HG02759 (cell line): ENCODE results near the gene PAWR.
A peak's percentile ranks its signal among the peaks of the same experiment; 100 is the strongest.
"Not testable (repeated sequence)": the region's sequence is repeated elsewhere in the genome, so short reads cannot be mapped to it uniquely, and the experiment has no call there.

ENCODE experiments used
- ATAC-seq: cut with Tn5 transposase; IDR thresholded peaks from one replicate; pipeline ENCODE4 v1.9.1; 2021; ENCODE audit warnings: mild to moderate bottlenecking, moderate library complexity; ENCODE audit not compliant: unreplicated experiment

Gene PAWR

DNA sequence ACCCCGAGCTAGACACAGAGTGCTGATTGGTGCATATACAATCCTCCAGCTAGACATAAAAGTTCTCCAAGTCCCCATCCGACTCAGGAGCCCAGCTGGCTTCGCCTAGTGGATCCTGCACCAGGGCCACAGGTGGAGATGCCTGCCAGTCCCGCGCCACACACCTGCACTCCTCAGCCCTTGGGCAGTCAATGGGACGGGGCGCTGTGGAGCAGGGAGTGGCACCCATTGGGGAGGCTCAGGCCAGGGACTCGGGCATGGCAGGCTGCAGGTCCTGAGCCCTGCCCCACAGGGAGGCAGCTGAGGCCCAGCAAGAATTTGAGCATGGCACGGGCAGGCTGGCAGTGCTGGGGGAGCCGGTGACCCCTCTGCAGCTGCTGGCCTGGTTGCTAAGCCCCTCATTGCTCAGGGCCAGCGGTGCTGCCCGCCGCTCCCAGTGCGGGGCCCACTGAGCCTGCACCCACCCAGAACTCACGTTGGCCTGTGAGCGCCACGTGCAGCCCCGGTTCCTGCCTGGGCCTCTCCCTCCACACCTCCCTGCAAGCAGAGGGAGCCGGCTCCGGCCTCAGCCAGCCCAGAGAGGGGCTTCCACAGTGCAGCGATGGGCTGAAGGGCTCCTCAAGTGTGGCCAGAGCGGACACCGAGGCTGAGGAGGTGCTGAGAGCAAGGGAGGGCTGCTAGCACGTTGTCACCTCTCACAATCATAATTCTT, 136.7 kb downstream of the PAWR start:
- no peak for ATAC-seq

DNA sequence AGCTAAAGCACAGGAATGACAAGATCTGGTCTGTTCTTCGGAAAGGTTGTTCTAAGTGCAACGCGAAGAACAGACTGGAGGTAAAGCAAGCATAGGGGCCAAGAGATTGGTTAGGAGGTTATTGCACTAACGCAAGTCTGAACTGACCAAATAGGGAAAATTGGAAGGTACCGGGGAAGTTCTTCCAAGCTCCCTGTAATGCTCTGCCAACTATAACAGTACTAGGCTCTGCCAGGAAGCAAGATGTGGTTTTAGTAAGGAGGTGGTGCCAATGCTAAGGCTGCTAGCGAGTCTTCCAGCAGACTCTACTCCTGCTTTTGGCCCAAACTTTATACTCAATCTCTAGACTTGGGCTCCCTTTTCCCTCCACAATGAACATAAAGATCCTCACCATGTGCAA, 138.6 kb downstream of the PAWR start:
- no peak for ATAC-seq

DNA sequence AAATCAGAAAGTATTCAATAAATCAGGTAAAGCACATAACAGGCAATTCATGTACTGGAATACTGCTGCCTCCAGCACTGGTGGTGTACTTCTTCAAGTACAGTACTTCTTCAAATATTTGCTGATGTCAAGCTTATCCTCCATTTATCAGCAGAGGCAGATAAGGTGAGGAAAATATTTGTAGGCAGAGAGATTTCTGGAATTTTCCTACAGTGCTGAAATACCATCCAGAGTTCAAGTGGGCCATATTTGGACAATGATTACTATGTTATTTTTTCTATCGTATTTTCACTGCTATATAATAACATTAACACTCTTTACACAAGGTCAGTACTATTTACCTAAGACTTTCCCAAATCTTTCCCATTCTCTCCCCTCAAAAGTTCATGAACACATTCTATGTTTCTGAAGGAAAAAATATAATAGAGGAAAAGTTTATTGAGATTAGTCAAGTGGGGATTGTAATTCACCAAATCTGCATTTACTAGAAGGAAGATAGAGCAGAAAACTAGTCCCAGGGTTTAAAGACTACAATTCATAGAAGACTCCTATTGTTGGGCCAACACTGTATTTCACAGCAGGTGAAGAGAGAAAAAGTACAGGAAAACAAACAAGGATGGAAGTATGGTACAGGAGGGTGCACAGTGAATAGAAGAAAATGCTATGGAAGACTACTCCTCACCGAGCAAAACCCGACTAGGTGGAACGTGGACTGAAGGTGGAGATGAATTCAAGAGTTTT, 141.1 kb downstream of the PAWR start:
- ATAC-seq = no peak

DNA sequence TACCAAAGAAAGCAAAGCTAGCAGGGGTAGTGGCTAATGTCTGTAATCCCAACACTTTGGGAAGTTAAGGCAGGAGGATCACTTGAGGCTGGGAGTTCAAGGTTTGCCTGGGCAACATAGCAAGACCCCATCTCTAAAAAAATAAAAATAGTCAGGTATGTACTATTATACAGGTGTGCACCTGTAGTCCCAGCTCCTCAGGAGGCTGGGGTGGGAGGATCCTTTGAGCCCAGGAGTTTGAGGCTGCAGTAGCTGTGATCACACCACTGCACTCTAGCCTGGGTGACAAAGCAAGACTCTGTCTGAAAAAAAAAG, 142.2 kb downstream of the PAWR start:
- ATAC-seq = no peak

DNA sequence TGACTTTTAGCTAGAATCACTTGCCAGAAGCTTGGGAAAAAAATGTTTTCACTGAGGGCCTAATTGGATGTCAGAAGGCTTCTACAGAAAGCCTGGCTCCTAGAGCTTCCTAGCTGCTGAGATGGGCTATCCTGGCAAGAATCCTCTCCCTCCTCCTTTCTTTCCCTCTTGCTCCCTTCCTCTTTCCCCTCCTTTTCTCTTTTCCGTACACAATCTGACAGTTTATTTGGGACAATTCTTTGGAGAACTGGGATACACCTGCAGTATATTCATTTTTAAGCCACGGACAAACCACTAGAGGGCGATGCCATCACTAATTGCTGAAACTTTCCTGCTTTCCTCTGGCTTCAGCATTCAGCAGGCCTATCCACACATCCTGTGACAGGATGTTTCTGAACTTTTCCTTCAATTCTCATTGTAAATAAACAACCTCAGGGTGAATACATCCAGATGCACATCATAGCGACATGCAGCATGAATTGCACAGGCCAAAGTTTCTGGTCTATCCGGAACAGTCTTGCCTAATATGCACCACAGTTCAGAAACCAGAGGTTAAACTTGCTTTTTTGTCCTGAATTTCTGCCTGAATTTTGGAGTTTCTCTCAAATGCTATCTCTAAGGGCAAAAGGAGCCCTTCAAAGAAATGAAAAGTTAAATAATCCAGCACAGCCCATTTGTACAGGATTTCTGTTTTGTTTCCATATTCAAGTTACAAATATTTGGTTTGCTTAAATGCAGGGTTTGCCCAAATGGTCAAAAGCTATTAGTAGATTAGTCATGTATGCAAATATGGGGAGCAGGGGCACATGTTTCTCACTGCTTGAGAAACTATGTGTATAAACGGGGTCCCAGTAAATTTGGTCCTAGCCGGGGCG, 142.8 kb downstream of the PAWR start:
- peak; percentile 78 for ATAC-seq

DNA sequence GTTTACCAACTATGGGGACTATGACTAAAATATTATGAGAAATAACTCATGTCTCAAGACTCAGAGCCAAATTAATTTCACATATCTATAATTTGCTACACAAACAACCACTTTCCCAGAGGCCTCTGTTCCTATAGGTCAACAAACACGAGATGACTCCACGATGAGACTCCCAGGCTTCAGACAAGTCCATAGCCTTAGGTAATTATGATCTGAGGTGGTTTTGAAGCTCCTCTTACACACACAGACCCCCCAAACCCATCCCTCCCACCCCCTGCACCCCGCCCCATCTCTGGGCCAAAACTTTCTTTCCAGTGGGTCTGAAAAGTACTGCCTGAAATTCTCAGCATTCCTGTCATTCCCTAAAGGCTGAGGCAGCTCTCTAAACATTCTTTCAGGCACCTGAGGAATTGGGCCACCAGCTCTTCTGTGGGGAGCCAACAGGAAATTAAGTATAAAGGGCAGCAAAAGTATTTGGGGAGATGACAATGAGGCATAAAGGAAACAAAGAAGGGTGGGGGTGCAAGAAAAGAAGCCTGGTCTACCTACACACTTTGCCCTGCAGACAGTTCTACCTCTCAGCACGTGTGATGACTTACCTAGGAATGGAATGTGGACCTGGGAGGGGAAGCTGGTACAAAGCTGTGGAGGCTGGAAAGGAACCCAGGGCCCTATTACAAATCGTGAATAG, 143.6 kb downstream of the PAWR start:
- no peak for ATAC-seq

DNA sequence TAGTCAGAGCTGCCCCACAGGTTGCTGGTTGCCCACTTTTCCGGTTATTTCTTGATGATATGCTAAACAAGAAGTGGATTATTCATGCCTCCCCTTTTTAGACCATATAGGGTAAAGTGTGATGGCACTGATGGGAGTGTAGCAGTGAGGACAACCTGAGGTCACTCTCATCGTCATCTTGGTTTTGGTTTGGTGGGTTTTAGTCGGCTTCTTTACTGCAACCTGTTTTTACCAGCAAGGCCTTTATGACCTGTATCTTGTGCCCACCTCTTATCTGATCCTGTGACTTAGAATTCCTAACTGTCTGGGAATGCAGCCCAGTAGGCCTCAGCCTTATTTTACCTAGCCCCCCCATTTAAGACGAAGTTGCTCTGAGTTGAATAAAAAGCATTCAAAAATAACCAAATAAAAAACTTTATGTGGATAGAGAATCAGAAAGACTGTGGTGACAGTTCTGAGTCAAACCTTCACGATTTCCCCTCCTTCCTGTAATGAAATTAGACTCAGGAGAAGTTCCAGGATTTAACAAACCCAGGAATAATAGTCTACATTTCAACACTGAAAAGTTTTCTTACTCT, 144.2 kb downstream of the PAWR start:
- no peak for ATAC-seq

DNA sequence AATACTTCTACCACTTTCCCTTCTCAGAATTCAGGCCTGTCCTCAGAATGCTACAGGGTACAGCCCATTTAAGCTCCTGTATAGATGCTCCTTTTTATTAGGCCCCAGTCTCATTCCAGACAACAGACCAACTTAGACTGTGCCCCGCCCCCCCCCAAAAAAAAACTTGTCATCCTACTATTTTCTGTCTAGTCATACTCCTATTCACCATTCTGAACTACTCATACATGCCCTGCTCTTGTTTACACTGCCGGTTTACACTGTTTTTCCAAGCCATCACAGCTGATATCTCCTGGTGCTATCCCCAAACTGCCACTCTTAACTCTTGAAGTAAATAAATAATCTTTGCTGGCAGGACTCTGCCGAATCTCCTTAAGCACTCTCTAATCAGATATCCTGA, 146.3 kb downstream of the PAWR start:
- ATAC-seq = not testable (repeated sequence)

DNA sequence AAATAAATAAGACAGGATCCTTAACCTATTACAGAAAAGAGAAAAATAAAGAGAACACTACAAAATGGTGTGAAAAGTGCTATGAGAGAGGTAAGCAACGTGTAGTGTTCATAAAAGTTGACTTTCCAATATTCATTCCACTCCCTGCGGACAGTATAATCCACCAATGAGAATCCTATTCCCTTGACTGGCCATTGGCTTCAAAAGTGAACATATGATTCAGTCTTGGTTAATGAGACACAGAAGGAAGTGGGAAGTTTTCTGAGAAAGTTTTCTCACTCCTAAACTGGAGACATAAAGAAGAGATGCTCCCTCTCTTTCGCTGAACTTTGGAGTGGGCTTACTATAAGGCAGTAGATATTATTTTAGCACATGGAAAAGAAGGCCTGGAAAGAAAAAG, 153.1 kb downstream of the PAWR start:
- no peak for ATAC-seq

DNA sequence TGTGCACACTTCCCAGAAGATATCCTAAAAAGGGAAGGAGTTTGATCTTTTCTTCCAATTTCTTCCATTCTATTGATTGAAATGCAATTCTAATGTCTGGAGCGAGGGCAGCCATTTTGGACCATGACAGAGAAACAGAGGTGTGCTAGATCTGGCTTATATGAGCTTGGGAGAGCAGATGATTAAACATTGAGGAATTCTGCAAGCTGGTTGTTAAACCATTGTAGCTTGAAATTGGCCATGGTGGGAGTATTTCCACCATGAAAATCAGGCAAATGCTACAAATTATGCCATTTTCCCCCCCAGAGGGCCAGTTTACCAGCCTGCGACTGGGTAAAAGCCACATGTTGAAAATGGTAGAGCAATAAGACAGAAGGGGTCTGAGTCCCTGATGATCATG, 155.0 kb downstream of the PAWR start:
- no peak for ATAC-seq
